Stimulated activated naive CD4-positive, alpha-beta T cell (primary cell): Measurements from ENCODE around the gene BEST2.
"Not testable (repeated sequence)": the region's sequence is repeated elsewhere in the genome, so short reads cannot be mapped to it uniquely, and the experiment has no call there.

Source experiments
- DNase-seq, 6 experiments: peaks; one replicate each; lab custom pipeline; 2025; lab: John Stamatoyannopoulos, UW

BEST2 gene

DNA sequence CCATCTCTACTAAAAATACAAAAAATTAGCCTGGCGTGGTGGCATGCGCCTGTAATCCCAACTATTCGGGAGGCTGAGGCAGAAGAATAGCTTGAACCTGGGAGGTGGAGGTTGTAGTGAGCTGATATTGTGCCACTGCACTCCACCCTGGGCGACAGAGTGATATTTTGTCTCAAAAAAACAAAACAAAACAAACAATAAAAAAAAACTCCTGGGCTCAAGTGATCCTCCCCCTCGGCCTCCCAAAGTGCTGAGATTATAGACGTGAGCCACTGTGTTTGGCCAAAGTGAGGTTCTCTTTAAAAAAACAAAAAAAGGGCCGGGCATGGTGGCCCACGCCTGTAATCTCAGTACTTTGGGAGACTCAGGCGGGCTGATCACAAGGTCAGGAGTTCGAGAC is 35.9 kb downstream of the BEST2 start:
- DNase-seq = no peak

DNA sequence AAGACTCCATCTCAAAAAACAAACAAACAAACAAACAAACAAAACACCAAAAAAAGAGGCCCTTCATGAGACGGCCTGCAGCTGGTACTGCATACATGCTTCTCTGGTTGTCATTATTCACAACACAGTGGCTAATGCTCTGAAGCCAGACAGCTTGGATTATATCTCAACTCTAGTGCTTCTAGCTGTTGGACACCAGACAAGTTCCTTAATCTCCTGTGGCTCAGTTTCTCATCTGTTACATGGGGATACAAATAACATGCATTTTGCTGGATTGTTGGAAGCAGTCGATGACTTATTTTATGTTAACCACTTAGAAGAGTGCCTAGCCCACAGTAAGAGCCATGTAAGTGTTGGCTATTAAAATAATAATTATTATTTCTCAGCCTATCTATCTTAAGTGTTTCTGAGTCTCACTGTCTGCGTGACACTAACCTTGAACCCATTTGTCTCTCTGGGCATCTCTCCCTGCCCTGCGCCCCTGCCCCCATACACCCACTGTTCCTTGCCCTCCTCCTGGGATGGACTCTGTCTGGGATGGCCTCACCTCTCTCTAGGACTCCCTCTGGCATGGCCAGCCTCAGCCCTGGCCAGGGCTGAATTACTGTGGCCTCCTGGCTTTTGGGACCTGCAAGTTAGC is 36.6 kb downstream of the BEST2 start:
- no peak for DNase-seq

DNA sequence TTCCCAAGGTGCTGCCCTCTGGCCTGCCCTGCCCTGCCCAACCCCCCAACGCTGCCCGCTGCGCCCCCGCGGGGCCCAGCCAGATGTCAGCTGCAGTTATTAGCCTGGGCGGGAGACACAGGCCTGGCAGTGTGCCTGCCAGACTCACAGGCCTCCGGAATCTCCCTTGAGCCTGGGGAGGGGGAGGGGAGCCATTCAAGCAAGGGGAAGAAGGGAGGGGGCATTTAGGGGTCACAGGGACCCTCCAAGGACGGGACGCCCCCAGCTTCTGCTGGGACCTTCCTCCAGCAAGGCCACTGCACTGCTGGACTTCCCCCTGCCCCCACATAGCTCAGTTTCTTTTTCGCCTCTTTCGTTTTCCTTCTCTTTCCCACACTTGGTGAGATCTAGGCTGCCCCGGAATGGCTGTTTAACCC is 37.1 kb downstream of the BEST2 start:
- peak in 2 of 6 experiments; percentile 44 to 52 for DNase-seq

DNA sequence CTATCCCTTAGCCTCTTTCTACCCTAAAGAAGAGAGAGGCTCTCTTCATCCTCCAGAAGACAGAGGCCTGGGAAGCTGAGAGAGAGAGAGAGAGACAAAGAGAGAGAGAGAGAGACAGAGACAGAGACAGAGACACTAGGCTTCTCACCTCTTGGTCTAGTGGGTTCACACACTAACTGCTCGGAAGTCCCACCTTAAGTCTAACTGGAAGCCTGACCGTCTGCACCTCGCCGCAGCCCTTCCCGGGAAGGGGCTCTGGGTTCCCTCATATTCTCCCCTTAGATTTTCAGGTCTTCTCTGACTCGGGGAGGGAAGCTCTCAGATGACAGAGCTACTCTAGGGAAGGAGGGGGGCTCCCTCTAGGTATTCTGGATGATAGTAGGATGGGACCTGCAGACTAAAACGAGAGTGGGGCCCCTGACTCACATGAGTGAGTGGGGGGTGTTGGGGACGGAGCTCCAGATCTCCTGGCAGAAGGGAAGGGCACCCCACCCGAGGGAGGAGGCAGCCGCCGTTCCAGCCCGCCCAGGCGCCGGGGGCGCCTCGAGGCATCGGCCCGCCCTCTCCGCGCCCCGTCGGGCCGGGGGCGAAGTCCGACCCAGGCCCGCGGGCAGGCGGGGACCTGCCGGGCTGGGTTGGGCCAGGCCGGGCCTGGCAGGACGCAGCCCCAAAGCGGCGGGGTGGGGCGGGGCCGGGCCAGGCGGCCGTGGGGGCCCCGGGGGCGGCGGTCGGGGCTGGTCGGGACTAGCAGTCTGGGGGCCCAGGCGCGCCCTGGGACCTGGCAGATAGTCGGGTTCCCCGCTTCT is 37.7 kb downstream of the BEST2 start:
- DNase-seq = peak in 2 of 6 experiments; percentile 37 to 49

DNA sequence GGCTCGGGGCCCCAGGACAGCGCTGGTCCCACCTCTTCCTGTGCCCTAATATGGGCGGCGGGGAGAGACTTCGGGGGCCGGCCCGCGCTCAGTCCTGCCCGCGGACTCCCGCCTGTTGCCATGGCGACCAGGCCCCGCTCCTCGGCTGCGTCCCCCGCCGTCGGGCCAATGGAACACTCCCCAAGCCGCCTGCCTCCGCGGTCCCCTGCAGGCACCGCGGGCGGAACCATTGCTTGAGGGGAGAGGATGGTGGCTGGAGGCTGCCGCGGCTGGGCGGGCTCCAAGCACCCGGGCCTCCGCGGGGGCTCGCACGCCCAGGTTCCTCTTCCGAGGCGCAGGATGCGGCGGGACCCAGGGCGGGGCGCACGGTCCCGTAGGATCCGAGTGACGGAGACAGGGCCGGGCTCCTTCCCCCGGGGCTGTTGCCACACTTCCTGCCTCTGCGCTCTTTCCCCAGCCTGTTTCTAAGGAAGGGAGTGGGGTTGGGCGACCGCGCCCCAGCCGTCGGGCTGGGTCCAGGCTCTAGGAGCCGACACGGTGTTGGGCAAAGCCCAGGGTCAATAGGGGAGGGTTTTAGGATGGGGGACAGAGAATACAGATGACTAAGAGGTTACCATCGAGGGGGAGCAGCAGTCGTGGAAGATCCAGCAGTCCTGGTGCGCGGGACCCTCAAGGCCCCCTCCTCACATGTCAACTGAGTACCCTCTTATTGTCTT is 38.5 kb downstream of the BEST2 start:
- peak; percentile 74 to 86 (median 80) for DNase-seq

DNA sequence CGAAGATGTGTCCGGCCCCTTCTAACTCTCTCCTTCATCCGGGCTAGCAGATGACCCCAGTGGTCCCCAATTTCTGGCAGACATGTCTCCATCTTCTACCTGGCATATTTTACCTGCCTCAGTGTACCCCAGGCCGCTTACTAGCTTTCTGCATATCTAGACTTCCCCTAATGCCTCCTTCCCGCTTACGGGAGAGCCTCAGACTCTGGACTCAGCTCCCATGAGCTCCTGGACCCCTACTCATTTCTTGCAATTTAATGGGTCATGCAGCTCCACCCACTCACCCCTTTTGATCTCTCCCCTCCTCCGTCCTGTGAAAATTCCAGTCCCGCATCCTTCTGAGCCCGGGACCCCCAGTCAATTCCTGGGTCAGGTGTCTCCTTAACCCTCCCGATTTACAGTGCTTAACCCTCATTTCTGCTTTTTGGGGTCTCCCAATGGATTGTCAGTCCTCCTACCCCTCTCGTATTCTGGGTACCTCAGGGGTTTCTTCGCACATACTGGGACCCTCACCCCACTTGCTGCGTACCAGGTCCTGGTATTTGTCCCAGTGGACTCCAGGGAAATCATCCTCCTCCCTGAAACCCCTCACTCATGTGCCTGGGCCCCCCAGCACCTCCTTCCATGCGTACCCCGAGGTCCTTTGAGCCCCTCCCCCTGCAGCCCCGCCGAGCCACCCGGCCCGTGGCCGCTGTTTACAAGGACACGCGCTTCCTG is 39.2 kb downstream of the BEST2 start:
- DNase-seq = peak in 2 of 6 experiments; percentile 51 to 60

DNA sequence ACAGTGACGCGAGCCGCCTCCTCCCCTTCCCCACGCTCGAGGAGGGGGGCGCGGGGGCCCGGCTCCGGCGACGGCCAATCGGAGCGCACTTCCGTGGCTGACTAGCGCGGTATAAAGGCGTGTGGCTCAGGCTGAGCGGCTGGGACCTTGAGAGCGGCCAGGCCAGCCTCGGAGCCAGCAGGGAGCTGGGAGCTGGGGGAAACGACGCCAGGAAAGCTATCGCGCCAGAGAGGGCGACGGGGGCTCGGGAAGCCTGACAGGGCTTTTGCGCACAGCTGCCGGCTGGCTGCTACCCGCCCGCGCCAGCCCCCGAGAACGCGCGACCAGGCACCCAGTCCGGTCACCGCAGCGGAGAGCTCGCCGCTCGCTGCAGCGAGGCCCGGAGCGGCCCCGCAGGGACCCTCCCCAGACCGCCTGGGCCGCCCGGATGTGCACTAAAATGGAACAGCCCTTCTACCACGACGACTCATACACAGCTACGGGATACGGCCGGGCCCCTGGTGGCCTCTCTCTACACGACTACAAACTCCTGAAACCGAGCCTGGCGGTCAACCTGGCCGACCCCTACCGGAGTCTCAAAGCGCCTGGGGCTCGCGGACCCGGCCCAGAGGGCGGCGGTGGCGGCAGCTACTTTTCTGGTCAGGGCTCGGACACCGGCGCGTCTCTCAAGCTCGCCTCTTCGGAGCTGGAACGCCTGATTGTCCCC is 39.9 kb downstream of the BEST2 start, which contains the start of gene JUNB:
TSS of gene JUNB (plus strand) at position 142 of the 706 bp plus-strand sequence. CDS start at position 428, 286 bp downstream.
- DNase-seq = peak; percentile 96 to 98 (median 98)

DNA sequence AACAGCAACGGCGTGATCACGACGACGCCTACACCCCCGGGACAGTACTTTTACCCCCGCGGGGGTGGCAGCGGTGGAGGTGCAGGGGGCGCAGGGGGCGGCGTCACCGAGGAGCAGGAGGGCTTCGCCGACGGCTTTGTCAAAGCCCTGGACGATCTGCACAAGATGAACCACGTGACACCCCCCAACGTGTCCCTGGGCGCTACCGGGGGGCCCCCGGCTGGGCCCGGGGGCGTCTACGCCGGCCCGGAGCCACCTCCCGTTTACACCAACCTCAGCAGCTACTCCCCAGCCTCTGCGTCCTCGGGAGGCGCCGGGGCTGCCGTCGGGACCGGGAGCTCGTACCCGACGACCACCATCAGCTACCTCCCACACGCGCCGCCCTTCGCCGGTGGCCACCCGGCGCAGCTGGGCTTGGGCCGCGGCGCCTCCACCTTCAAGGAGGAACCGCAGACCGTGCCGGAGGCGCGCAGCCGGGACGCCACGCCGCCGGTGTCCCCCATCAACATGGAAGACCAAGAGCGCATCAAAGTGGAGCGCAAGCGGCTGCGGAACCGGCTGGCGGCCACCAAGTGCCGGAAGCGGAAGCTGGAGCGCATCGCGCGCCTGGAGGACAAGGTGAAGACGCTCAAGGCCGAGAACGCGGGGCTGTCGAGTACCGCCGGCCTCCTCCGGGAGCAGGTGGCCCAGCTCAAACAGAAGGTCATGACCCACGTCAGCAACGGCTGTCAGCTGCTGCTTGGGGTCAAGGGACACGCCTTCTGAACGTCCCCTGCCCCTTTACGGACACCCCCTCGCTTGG is 40.7 kb downstream of the BEST2 start:
- DNase-seq = peak; percentile 53 to 86 (median 70)

DNA sequence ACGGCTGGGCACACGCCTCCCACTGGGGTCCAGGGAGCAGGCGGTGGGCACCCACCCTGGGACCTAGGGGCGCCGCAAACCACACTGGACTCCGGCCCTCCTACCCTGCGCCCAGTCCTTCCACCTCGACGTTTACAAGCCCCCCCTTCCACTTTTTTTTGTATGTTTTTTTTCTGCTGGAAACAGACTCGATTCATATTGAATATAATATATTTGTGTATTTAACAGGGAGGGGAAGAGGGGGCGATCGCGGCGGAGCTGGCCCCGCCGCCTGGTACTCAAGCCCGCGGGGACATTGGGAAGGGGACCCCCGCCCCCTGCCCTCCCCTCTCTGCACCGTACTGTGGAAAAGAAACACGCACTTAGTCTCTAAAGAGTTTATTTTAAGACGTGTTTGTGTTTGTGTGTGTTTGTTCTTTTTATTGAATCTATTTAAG is 41.3 kb downstream of the BEST2 start:
- peak in 3 of 6 experiments; percentile 61 to 87 (median 68) for DNase-seq

DNA sequence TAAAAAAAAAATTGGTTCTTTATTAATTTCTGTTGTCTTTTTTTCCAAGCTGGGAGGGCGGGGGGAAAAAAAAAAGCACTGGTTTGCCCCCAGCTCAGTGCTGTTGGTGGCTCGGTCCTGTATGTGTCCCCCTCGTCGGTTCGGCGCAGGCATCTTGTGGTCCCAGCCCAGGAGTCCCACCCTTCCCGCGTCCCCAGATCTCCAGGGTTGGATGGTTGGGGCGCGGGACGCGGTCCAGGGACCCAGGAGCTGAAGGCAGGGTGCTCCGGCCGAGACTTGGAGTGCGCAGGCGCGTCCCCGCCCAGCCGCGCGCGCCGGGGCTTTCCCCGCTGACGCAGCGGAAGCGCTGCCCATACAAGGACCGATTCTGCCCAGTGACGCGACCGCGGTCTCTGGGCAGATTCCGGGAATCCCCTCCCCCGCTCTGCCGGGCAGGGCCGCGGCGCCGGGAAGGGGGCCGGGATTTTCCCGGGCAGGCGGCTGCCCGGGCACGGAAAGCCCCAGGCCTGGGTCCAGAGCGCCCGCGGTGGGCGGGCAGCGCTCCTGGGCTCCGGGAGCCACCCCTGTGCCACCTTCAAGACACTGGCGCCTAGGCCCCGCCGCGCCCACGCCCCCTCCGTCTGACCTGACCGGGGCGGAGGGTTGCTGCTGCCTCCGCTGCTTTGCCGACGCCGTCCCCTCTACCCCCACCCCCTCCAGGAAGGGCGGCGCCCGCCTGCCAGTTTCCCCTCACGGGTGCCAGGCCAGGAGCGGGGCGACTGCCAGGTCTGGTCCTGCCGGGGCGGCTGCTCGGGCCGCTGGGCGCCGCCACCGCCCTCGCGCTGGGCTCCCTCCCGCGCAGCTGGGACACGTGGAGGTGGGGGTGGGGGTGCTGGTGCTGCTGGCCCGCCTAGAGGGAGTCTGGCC is 42.0 kb downstream of the BEST2 start:
- DNase-seq = peak; percentile 90 to 99 (median 96)

DNA sequence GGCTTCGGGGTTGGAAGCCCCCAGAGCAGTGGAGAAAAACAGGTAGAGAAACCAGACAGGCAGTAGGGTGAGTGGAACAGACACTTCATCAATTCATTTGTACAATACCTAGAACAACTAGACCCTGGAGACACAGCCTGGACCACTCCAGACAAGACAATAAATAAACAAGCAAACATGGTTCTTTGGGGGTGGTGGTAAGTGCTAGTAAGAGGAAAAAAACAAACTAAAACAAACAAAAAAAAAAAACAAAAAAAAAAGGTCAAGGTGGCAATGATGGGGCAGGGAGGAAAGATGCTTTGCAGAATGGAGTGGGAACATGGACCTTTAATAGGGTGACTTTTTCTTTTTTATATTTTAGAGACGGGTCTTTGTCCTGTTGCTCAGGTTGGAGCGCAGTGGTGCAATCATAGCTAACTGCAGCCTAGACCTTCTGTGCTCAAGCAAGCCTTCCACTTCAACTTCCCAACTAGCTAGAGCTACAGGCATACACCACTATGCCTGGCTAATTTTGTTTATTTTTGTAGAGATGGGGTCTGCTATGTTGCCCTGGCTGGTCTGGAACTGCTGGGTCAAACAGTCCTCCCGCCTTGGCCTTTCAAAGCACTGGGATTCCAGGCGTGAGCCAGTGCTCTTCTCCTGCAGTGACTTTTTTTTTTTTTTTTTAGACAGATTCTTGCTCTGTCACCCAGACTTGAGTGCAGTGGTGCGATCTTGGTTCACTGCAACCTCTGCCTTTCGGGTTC is 42.8 kb downstream of the BEST2 start:
- peak; percentile 16 to 71 (median 34) for DNase-seq

DNA sequence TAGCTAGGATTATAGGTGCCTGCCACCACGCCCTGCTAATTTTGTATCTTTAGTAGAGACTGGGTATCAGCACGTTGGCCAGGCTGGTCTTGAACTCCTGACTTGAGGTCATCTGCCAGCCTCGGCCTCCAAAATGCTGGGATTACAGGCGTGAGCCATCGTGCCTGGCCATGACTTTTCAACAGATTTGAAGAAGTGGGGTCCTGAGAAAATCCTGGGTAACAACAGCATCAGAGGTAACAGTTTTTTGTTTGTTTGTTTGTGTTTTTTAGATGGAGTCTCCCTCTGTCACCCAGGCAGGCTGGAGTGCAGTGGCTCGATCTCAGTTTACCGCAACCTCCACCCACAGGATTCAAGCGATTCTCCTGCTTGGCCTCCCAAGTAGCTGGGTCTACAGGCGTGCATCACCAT is 43.4 kb downstream of the BEST2 start:
- DNase-seq = no peak

DNA sequence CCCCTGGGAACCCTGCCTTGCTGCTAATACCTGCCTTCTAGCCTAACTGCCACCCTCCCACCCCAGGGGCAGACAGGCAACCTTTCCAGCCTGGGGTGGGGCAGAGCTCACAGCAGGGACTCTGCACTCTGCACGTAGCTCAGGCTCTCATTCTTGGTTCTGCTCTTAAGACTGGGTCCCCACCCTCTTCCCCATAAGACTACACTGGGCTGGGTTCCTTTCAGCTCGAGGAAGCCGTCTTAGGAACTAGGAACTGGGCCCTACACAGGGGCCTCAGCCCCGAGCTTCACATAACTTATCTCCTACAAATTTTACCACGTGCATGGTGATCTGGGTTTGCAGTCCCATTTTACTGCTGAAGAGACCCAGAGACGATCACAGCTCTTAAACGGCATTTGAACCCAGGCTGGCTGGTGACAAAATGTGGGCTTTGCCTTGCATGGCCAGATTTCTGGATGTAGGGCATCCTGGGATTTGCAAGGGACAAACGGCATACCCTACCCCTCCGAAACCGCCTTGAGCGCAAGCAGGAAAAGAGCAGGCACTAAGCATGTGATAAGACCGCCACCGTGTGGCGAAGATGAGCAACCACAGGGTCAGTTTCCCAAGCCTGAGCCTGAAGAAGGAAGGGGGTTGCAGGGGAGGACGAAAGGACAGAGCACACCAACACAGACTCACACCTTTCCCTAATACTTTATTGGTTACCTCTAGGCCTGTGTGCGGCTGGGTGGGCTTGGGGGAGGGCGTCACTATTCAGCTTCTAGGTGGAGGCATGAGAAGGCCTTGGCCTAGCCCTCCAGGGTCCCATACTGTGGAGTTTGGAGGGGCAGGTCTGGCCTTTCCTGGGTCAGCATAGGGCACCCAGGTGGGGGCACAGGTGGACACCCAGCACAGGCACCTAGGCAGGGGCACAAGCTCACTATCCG is 44.8 kb downstream of the BEST2 start:
- peak; percentile 61 to 88 (median 65) for DNase-seq

DNA sequence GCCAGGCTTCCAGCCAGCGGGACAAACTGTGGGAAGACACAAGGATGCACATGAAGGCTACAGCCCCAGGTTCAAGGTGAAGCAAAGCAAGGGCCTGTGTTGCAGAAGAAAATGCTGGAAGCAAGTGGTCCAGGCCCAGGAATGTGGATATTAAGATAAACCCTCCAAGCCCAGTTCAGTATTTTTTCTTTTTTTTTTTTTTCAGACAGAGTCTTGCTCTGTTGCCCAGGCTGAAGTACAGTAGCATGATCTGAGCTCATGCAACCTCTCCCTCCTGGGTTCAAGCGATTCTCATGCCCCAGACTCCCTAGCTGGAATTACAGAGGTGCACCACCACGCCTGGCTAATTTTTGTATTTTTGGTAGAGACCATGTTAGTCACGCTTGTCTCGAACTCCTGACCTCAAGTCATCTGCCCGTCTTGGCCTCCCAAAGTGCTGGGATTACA is 45.6 kb downstream of the BEST2 start:
- no peak for DNase-seq

DNA sequence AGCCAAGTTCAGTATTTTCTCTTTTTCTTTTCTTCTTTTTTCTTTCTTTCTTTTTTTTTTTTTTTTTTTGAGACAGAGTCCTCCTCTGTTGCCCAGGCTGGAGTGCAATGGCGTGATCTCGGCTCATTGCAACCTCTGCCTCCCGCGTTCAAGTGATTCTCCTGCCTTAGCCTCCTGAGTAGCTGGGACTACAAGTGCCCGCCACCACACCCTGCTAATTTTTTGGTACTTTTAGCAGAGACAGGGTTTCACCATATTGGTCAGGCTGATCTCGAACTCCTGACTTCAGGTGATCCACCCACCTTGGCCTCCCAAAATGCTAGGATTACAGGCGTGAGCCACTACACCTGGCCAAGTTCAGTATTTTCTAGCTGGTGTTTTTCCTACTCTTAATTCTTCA is 46.0 kb downstream of the BEST2 start:
- not testable (repeated sequence) for DNase-seq

DNA sequence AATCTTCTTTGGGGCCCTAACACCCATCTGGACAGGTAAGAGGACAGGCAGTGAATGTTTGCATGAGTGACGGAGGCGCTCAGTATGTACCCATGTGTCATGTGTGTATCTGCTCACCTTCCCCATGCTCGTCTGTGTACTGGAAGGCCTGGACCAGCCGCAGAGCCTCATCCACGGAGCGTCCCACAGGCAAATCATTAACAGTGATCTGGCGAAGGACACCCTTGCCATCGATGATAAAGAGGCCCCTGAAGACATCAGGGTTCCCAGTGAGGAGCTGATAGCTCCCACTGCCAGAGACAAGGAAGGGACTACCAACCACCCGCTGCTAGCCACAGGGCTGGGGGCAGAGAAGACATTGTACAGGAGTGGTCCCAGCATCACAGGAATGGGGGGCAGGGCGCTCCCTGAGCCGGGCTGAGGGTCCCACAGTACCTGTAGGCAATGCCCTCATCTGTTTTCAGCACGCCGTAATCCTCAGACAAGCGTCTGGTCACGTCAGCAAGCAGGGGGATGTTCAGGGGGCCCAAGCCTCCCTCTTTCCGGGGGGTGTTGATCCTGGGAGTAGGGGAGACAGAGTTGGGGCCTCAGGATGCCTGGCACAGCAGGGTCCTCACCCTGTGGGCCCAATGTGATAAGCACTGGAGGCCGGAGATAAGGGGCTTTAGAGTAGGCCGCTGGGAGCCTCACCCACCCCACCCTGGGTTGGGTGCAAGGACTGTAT is 48.3 kb downstream of the BEST2 start:
- DNase-seq = no peak

DNA sequence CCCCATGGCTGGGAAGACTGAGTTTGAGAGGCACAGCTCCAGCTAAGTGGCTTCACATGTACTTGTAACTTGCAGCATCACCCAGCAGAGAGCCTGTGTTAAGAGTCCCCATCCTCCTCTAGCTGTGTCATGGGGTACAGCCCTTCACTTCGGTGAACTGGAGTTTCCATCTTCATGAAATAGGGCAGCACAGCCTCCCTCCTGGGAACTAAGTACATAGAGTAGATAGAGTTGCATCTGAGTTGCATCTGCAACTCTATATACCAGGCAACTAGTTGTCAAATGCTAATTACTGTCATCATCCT is 48.8 kb downstream of the BEST2 start:
- DNase-seq = no peak
